GM21576 (cell line): ENCODE data around the gene FCGR3A.
A peak's percentile ranks its signal among the peaks of the same experiment; 100 is the strongest.
"Not testable (repeated sequence)": the region's sequence is repeated elsewhere in the genome, so short reads cannot be mapped to it uniquely, and the experiment has no call there.

Experiments used
- ATAC-seq: cut with Tn5 transposase; IDR thresholded peaks from one replicate; pipeline ENCODE4 v1.9.1; 2021; ENCODE audit warnings: mild to moderate bottlenecking, moderate library complexity; ENCODE audit not compliant: unreplicated experiment

FCGR3A gene

DNA sequence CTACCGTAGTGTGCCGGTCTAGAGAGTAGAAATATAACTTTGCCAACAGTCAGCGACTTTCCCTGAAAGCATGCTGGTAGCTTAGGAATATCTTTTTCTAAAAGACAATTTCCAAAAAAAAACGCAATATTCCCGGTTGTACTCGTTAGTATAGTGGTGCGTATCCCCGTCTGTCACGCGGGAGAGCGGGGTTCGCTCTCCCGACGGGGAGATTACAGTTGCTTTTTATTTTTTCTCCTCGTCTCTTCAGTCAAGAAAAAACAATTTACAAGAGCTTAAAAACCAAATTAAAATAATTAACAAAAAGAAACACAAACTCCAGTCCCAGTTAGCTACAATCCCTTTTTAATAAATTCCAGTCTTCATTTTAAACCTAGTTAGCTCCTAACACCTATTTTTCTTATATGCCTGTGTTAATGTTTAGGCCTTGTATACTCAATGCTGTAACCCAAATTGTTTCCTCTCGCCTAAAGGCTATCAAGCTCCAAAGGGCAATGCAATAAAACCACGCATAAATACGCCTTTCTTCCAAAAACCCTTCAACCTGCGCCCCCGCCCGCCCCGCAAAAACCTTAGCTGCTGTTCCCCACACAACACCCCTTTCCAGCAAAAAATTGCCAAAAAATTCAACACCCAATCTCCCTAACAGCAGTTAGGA is 17.5 kb downstream of the FCGR3A start:
- ATAC-seq, result no peak

DNA sequence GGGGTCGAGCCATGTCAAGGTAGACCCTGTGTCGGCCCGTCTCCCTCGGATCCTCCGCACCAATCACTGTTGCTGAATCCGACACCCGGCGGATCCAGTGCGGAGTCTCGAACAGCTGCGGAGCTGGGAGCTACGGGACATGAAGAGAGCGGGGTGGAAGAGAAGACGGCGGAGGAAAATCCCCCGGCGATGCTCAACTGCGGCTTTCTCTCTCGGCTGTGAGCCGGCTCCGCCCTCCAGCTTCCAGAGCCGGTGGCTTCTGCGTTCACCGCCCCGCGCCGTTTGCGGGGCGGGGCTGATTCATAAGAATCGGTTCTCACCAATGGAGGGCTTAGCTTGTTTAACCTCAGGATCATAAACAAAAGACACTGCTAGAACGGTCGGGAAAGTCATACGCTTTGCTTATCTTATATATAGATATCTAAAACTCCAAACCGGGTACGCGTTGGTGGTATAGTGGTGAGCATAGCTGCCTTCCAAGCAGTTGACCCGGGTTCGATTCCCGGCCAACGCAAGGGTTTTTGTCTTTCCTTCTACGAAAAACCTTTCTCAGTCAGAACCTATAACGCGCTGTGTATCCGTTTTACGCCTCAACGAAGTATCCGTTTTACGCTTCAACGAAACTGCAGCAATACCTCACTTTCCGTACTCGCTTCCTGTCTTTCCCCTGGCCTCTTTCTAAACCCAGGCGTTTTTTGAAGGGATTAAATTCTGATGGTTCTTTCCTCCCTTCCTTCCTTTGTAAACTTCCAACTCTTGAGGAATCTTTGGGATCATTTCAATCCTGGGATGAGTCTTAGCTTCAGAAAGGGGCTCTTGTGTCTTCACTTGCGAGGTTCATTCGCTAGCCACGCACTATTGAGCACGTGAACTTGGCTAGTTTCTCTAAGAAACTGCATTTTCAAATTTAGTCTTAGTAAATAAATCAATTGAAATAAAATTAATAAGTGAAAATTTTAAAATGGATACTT is 18.7 kb downstream of the FCGR3A start:
- ATAC-seq, result peak; percentile 64

DNA sequence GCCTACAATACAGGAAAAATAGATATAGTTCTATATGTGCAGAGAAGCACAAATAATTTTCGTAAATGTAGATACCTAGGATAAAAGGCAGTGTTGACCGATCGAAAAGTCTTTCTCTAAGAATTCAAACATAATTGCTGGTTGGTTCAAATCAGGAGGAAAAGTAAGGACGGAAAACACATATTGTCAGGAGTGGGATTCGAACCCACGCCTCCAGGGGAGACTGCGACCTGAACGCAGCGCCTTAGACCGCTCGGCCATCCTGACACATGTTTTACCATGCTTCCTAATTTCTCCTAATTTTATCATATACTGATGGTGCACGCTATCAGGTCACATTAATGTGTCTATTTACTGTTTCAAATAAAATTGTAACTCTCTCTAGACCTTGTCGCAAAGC is 19.5 kb downstream of the FCGR3A start:
- ATAC-seq, result peak; percentile 33

DNA sequence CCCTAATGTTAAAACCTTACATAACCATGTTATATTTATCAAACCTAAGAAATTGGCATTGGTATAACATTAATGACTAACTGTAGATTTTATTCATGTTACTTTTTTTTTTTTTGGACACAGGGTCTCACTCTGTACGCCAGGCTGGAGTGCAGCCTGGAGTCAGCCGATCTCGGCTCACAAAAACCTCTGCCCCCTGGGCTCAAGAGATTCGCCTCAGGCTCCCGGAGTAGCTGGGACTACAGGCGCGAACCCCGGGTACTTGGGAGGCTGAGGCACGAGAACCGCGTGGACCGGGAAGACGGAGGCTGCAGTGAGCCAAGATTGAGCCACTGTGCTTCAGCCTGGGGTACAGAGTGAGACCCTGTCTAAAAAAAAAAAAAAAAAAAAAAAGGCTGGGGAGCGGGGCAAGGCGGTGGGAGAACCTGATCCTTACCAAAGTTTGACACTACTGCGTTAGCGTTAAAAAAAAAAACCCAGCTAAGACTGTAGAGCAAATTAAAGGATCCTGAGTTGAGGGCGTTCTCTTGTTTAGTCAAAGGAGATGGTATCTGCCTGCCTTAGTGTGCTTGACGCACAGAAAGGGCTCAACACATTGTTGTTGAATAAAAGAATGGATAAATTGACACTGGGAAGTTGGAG is 20.0 kb downstream of the FCGR3A start:
- not testable (repeated sequence) for ATAC-seq

DNA sequence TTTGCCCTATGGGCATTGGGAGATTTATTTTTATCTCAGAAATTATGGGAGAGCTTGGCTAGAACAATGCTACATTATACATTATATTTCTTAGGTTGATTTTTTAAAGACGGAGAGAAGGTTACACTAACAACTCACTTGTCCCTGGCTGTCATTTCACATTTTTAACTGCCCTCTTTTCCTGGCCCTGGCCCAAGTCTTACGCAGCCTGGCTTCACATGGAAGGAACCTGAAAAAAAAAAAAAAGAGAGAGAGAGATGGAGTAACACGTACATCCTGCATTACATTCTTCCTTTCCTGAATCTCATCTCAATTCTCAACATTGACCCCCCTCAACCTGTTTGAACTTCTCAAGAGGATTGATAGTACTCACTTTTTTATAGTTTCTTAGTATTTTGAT is 21.1 kb downstream of the FCGR3A start:
- not testable (repeated sequence) for ATAC-seq

DNA sequence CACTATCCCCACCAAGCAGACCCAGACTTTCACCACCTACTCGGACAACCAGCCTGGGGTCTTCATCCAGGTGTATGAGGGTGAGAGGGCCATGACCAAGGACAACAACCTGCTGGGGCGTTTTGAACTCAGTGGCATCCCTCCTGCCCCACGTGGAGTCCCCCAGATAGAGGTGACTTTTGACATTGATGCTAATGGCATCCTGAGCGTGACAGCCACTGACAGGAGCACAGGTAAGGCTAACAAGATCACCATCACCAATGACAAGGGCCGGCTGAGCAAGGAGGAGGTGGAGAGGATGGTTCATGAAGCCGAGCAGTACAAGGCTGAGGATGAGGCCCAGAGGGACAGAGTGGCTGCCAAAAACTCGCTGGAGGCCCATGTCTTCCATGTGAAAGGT is 23.7 kb downstream of the FCGR3A start:
- ATAC-seq, result not testable (repeated sequence)

DNA sequence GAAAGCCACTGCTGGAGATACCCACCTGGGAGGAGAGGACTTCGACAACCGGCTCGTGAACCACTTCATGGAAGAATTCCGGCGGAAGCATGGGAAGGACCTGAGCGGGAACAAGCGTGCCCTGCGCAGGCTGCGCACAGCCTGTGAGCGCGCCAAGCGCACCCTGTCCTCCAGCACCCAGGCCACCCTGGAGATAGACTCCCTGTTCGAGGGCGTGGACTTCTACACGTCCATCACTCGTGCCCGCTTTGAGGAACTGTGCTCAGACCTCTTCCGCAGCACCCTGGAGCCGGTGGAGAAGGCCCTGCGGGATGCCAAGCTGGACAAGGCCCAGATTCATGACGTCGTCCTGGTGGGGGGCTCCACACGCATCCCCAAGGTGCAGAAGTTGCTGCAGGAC is 24.3 kb downstream of the FCGR3A start:
- not testable (repeated sequence) for ATAC-seq

DNA sequence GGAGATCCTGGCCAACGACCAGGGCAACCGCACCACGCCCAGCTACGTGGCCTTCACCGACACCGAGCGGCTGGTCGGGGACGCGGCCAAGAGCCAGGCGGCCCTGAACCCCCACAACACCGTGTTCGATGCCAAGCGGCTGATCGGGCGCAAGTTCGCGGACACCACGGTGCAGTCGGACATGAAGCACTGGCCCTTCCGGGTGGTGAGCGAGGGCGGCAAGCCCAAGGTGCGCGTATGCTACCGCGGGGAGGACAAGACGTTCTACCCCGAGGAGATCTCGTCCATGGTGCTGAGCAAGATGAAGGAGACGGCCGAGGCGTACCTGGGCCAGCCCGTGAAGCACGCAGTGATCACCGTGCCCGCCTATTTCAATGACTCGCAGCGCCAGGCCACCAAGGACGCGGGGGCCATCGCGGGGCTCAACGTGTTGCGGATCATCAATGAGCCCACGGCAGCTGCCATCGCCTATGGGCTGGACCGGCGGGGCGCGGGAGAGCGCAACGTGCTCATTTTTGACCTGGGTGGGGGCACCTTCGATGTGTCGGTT is 24.8 kb downstream of the FCGR3A start:
- peak; percentile 23 for ATAC-seq

DNA sequence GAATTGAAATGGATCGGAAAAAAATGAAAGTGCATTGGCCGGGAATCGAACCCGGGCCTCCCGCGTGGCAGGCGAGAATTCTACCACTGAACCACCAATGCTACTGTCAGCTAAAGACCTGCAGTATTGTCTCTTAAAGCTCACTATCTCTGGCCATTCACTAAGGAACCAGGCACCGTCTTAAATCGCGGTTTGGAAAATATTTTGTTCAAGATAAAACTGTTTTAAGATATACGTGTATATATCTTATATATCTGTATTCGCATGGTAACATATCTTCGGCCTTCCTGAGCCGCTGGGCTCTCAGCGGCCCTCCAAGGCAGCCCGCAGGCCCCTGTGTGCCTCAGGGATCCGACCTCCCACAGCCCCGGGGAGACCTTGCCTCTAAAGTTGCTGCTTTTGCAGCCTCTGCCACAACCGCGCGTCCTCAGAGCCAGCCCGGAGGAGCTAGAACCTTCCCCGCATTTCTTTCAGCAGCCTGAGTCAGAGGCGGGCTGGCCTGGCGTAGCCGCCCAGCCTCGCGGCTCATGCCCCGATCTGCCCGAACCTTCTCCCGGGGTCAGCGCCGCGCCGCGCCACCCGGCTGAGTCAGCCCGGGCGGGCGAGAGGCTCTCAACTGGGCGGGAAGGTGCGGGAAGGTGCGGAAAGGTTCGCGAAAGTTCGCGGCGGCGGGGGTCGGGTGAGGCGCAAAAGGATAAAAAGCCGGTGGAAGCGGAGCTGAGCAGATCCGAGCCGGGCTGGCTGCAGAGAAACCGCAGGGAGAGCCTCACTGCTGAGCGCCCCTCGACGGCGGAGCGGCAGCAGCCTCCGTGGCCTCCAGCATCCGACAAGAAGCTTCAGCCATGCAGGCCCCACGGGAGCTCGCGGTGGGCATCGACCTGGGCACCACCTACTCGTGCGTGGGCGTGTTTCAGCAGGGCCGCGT is 25.5 kb downstream of the FCGR3A start, which contains the start of gene HSPA6:
TSS of gene HSPA6 (plus strand) at position 724 of the 925 bp plus-strand sequence. CDS start at position 843, 119 bp downstream.
- peak; percentile 59 for ATAC-seq

DNA sequence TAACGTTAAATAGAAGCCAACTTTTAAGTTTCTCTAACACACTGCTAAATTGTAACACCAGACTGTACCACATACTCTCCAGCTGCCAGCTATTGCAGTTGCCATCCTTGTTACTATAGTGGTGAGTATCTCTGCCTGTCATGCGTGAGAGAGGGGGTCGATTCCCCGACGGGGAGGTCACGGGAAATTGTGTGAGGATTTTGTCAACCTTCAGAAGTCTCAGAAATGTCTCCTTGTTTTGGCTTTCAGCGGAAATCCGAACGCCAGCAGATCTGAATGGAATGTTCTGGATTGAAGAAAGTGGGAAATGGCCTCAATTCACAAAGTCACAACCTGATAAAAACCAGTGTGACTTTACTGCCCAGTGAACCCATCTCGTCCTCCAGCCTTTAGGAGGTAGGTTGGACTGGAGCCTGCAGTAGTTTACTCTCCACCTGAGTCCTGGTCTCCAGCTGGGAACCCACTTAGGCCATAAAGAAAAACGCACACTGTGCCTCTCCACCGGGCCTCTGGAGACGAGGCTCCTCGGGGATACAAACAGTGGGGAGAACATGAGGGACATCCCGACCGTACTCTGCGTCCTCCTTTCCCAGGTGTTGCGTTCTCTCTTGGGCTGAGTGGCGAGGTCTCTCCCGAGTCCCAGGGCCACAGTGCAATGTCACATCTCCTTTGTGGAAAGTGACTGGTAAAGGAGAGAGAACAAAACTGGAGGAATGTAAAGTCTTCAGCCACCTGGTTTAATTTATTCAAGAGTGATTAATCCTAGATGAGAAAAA is 26.4 kb downstream of the FCGR3A start:
- not testable (repeated sequence) for ATAC-seq

DNA sequence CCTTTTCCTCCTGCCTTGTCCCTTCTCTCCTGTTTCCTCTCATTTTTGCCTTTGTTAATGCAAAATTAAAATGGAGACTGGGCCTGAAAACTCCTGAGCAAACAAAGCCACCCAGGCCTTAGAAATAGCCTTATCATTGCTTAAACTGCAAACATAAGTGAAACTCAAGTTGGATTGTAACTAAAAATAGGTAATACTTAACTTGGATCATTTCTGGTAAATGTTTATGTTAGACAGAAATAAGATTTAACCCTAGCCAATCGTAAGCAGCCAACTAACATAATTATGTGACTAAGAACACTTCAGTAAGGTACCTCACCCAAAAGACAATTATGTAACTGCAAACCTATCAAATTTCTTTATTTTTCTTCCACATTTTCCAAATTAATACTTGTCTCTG is 35.7 kb downstream of the FCGR3A start:
- ATAC-seq, result not testable (repeated sequence)

DNA sequence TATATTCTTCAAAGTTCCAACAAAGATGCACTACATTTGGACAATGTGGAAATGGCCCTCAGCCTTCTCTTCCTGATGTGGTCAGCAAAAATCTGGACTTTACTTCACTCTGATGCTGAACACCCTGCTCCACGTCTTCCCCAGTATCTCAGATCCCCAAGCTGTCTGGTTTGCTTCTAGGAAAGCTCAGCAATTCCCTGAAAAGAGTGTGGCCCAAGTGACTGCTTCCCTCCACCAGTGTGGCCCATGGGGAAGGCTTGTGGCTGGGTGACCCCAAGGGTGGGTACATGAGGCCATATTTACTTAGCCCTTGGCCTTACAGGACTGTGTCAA is 36.2 kb downstream of the FCGR3A start:
- not testable (repeated sequence) for ATAC-seq

DNA sequence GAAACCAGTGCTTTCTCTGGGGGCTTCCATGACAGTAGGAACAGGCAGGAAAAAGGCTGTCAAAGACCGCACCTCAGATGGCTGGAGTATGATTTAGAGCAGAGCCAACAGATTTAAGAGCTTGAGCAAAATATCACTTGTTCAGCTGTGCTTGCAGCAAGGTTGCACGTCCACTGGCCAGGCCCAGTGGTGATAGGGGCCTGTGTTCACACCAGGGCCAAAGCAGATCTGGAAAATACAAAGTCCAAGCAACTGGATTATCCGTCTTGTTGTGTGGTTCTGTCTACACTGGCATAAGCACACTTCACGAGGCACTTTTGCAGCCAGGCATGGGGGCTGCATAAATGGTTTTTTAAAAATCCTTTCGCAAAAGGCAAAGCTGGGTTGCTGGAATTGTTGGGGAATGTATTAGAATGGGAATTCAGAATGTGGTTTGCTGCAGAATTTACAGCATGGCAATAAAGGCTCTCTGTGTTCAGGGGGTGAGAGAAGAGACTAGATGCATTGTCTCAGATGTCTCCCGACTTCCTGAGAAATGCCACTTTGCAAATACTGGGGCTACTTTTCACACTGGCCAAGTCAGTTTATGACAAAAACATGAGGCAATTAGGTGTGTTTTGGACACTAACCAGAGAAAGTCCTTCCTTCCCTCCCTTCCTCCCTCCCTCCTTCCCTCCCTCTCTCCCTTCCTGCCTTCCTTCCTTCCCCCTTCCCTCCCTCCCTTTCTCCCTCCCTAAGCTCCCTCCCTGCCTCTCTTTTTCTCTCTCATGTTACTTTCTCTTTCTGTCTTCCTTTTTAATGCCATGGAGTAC is 36.8 kb downstream of the FCGR3A start:
- ATAC-seq, result not testable (repeated sequence)

DNA sequence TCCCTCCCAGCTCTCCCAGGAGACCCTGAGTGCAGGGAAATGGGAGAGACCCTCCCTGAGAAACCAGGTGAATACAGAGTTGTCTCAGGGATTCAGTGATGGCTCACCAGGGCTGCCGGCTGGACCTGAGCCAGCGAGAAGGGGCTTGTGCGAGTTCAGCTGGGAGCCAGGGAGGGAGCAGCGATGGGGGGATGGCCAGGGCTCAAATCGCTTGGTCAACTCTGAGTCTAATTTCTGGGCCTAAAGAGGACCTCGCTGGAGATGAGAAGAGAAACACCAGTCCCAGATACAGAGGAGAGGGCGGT is 37.9 kb downstream of the FCGR3A start:
- no peak for ATAC-seq

DNA sequence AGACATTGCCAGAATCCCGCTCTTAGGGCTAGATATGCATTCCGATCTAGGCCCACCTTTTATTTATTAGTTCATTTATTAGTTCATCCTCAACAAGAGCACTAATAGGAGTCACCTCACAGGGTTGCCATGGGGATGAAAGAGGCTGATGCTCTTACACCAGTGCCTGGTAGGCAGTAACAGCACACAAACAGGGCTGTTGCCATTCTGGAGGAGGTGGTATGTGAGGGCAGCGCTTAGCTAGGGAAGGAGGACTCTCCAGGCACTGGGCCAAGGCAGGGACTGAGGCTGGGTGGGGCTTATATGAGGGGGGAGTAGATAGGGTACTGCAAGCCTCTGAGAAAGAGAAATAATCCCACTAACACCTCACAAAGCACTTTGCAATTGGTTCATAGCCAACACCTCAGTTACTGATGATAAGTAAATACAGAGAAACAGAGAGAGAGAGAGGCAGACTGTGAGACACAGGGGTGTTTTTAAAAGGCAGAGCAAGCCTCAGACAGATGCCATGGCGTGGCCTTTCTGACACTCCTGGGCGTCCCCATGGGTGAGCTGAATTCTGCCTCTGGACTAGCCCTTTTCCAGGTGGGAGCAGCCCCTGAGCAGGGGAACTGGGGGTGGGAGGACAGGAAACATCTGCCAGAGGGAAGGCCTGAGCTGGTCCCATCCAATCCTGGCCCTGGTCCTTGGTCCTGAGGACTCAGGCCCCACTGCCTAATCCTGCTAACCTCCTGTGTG is 38.4 kb downstream of the FCGR3A start:
- no peak for ATAC-seq

DNA sequence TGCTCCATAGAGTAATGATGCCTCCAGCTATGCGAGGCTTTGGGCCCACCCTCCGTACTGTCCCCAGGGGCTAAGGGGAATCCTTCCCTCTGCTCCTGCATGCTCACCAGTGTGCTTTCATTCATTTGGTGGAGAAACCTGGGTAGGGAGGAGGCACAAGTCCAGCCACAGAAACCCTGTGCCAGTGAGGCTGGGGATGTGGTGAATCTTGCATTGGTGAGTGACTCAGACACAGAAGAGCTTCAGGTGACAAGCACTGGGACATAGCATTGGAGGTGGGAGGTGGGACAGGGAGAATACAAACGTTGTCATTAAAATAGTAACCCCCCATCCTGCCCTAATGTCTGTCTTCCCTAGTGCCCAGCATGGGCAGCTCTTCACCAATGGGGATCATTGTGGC is 39.1 kb downstream of the FCGR3A start:
- ATAC-seq, result no peak

DNA sequence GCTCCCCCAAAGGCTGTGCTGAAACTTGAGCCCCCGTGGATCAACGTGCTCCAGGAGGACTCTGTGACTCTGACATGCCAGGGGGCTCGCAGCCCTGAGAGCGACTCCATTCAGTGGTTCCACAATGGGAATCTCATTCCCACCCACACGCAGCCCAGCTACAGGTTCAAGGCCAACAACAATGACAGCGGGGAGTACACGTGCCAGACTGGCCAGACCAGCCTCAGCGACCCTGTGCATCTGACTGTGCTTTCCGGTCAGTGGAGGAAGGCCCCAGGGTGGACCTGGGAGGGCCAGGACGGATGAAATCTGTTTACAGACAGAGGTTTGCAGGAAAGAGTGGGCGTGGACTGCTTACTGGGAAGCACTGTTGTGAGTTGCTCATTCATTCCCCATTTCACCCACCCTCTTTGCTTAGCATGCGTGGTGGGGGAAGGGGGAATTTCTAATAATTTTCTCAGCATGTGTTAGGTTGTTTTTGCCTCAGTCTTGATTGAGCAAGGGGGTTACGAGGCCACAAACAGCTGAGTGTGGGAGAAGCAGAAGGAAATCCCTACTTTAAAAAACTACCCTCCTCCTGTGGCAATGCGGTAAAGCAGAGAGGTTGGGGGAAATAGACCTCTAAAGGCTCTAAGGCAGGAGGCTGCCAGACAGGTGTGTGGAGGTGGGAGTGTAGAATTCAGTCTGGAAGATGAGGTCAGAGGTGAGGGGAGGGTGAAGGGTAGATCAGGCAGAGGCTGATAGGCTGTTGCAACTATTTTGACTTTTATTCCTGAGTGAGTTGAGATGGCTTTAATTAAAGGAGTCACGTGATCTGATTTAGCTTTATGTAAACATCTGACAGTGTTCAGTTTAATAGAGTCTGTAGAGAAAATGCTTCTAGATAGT is 43.0 kb downstream of the FCGR3A start:
- no peak for ATAC-seq
